HG03432 (cell line): ENCODE results near the gene PPP2R2D.
"Not testable (repeated sequence)": the region's sequence is repeated elsewhere in the genome, so short reads cannot be mapped to it uniquely, and the experiment has no call there.

Source experiments
- ATAC-seq: cut with Tn5 transposase; IDR thresholded peaks from one replicate; pipeline ENCODE4 v1.9.1; 2021; ENCODE audit warnings: mild to moderate bottlenecking, moderate library complexity; ENCODE audit not compliant: unreplicated experiment

PPP2R2D gene

DNA sequence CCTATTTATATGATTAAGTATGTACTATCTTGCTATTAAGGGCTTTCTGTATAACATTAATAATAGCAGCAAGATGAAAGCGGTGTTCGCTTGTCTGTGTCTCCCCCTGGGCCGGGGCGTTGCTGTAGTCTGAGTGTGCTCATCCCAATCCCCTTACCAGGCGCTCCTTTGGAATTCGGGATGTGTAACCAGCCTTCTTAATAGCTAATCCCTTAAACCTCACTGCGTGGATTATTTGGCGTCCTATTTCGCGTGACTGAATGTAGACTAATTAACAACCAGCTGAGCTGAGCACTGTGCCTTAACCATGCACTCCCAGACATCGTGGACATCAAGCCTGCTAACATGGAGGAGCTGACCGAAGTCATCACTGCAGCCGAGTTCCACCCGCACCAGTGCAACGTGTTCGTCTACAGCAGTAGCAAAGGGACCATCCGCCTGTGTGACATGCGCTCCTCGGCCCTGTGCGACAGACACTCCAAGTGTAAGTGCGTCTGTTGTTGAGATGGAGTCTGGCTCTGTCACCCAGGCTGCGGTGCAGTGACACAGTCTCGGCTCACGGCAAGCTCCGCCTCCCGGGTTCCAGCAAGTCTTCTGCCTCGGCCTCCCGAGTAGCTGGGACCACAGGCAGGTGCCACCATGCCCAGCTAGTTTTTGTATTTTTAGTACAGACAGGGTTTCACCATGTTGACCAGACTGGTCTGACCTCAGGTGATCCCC is 44.3 kb downstream of the PPP2R2D start:
- ATAC-seq: no peak

DNA sequence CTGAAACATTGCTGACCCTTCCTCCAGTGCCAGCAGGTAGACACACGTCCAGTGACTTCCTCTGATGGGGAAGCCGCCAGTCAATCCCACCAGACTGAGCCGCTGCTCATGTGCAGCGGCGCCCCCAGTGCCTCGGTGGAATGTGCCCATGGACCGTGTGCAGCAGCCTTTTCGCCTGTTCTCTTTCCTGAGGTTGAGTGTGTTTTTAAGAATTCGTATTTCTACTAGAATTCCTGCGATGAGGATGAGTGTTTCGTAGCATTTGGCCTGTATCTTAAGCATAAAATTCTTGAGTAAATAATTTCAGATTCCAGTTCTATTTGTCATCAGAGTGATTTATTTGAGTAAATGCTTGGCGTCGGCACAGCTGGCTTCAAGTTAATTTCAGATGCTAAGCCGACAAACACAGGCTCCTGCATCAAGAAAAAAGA is 45.5 kb downstream of the PPP2R2D start:
- ATAC-seq: no peak

DNA sequence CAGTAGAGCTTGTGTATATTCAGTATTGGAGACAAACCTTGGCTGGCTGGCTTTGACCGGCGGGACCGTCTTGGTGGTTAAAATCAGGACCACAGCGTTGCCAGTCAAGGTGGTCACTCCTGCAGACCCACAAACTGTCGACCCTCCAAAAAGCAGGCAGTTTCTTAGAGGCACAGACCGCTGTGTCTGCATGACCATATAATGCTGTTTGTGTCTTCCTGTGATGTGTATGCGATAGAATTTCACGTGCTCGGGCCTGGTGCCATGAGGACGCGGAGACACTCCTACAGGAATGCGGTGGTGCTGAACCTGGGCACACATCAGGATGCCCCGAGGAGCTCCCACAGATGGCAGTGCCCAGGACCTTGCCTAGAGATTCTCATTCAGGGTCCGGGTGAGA is 46.1 kb downstream of the PPP2R2D start:
- ATAC-seq: no peak

DNA sequence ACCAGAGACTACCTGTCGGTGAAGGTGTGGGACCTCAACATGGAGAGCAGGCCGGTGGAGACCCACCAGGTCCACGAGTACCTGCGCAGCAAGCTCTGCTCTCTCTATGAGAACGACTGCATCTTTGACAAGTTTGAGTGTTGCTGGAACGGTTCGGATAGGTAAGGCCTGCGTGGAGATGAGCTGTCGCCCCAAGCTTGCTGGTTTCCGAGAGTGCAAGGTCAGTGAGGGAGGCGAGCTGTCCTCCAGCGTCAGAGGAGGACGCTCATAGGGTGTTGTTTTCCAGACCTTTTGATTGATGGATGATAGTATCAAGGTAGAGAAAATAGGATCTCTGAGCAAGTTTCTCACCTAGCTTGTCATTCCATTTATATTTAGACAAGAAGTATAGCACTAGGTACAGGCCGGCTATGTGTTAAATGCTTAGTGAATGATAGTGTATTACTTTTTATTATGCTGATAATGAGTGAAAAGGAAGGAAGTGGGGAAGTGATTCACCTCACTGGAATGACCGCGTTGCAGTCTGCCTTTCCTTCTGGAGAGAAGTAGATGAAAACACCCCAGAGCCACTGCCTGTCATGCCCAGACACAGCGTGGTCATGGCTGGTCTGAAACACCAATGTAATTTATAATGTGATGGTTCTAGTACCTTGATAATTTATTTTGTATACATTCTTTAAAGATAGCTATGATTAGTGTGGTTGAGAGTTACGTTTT is 47.0 kb downstream of the PPP2R2D start:
- ATAC-seq: no peak

DNA sequence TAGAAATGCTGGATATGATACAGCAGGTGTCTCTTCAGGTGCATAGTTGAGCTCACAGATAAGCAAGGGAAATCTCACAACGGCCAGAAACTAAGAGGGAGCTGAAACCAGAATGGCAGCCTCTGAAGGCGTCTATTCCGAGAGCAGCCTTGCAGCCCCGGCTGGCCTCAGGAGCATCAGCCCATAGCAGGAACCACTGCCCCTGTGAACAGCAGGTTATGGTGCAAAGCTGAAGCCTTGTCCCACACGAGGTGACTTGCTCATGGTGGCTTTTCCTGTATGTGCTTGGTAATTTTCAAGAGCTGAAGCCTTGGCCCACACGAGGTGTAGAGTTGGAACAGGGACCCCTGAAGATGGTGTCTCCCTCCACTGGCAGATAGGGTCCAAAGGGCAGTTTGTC is 47.7 kb downstream of the PPP2R2D start:
- no peak for ATAC-seq

DNA sequence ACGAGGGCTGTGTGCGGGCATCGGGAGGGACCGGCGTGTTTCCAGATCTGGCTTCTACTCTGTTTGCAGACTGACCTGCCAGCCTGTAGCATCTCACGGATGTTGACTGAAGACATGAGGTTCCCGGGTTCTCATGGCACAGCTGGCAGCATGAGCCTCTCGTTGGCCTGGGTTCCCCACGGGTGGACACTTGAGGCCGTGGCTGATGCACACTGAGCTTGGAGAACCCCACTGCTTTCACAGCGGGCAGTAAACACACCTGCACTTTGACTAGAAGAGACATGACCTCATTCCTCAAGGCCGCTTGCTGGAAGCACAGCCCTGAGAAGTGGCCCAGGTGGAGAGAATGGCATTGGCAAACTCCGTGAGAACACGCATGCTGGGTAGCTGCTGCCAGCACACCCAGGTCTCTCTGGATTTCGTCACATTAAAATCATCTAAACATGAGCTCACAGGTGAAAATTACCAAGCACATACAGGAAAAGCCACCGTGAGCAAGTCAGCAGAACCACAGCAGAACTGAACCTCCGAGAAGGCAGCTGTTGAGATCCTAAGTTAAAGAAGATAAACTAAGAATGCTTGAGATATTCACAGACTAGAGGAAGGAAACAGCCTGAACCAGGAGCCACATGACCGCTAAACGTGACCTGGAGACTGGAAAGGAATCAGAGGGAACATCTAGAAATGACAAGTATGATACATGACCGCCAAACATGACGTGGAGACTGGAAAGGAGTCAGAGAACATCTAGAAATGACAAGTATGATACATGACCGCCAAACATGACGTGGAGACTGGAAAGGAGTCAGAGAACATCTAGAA is 48.4 kb downstream of the PPP2R2D start:
- no peak for ATAC-seq

DNA sequence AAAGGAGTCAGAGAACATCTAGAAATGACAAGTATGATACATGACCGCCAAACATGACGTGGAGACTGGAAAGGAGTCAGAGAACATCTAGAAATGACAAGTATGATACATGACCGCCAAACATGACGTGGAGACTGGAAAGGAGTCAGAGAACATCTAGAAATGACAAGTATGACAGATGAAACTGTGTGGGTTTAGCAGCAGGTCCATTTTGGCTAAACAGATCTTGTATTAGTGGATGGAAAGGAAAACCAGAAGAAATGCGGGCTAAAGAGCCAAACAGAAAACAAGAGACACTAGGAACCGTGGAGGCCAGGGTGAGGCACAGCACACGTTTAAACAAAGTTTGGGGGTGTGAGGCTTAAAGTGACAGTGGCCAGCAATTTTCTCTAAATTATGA is 49.1 kb downstream of the PPP2R2D start:
- ATAC-seq: not testable (repeated sequence)

DNA sequence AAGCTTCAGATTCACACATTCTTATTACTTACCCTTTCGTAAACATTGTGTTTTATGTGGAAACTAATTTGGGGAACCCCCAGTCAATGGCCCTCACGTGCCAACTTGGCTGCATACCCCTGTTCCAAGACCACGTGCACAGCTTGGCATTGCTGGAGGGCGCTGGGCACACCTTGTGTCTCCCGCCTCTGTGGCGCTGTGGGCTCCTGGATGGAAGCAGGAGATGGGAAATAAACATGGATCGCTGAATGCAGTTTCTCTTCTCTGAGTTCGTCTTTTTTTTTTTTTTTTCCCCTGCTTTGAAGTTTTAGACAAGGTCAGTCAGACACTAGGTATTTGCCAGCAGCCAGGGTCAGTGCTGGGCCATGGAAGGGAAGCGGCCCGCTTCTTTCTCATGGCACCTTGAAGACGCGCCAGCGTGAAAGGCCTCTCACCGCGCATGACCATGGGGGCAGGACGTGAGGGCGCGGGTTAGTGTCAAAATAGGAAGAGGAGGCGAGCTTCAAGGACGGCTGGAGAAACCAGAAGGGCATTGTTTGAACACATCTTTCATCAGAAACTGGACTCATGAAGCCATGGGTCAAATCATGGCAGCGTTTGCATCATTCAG is 53.7 kb downstream of the PPP2R2D start:
- ATAC-seq: no peak

DNA sequence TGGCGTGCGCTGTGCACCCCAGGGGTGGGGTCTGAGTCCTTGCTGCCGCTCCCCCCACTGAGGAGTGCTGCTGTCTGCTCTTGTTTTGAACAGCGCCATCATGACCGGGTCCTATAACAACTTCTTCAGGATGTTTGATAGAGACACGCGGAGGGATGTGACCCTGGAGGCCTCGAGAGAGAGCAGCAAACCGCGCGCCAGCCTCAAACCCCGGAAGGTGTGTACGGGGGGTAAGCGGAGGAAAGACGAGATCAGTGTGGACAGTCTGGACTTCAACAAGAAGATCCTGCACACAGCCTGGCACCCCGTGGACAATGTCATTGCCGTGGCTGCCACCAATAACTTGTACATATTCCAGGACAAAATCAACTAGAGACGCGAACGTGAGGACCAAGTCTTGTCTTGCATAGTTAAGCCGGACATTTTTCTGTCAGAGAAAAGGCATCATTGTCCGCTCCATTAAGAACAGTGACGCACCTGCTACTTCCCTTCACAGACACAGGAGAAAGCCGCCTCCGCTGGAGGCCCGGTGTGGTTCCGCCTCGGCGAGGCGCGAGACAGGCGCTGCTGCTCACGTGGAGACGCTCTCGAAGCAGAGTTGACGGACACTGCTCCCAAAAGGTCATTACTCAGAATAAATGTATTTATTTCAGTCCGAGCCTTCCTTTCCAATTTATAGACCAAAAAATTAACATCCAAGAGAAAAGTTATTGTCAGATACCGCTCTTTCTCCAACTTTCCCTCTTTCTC is 55.0 kb downstream of the PPP2R2D start:
- ATAC-seq: no peak

DNA sequence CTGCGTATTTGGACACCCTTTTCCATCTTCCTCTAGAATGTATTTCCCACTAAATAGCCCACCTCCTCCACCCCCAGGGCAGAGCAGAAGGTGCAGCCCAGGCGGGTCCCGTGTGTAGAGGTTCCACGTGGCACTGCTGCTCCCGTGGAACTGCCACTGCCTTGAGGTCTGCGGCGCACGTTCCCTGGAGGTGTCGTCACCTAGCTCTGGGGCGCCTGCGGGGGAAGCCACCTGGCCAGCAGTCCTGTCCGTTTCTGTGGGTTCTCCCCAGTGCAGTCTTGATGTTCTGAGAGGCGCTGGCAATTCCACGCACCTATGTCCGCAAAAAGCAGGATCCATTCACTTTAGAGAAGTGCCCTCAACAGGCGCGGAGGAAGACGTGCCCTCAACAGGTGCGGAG is 59.0 kb downstream of the PPP2R2D start:
- ATAC-seq: no peak

DNA sequence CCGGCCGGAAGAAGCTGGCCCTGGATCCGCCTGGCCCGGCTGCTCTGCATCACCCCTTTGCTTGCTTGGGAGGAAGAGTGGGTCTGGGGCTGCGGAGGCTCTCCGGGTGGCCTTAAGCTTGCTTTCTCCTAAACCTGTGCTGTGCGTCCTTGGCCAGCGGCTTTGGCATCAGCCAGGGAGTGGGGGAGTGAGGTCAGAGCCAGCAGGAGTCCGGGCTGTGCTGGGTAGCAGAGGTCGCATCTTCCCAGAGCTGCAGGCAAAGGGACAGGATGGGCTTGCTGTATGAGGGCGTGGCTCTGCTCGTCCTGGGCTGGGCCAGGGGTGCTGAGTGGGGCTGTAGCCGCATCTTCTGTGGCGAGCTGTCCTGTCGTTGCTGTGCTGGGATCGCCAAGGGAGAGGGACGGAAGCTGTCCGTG is 59.8 kb downstream of the PPP2R2D start:
- no peak for ATAC-seq

DNA sequence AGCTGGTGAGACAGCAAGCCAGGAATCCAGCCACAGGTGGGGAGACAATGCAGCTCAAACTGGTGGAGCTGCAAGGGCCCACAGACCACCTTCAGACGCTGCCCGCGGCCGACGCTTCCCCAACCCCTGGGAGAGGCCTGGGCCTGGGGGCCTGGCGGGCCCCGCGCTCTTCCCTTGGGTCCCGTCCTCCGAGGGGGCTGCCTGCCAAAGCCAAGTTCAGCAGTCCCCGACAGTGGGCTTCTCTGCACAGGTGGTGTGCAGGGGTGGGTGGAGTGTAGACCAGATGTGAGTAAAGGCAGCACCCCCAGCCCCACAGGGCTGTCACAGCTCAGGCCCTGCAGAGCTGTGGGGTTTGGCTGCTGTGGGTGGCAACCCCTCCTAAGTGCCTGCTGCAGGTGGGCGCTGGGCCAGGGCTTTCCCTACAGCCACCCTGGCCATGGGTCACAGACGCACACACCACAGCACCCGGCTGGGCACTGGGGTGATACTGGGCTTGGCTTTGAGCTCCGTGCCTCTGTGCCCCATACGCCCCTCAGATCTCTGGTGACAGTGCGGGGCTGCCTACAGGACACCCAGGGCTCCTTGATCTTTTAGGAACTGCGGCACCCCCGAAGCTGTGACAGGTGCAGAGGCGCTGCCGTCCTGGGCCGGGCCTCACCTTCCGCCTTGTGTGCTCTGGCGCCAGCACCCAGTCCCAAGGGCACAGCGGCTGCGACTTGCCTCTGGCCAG is 60.4 kb downstream of the PPP2R2D start:
- ATAC-seq: no peak

DNA sequence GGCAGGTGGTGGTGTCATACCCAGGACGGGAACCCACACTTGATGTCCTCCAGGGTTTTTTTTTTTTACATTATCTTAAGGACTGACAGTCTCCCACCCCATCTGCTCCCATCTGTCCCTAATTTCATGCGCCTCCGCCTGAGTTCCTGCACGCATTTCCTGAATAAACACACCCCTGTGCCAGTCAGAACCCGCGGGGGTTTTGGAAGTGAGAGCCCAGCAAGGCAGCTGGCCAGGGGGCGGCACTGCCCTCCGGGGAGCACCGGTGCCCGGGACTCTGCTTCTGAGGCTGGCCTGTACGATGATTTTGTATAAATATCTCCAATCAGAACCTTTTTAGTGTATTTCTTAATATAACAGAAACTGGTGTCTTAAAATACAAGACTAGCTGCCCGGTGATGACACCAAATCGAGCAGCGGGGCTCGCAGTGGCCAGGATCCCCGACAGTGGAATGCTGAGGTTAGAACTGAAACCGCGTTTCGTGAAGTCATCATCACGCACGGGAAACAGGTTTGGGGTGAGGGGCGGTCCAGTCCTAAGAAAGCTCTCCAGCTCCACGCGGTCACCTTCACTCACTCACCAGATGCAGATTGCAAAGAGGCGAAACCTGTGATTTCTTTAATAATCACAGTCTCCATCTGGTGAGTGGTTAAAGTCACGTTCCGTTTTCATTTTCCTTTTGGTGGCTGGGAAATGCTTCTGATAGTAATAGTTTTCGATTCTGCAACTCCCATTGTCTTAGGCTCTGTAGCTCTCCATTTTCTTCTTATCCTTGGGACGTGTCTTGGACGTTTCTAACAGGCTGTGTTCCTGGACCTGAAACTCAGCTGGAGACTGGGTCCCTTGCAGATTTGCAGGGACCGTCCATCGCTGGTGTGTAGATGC is 61.2 kb downstream of the PPP2R2D start:
- no peak for ATAC-seq

DNA sequence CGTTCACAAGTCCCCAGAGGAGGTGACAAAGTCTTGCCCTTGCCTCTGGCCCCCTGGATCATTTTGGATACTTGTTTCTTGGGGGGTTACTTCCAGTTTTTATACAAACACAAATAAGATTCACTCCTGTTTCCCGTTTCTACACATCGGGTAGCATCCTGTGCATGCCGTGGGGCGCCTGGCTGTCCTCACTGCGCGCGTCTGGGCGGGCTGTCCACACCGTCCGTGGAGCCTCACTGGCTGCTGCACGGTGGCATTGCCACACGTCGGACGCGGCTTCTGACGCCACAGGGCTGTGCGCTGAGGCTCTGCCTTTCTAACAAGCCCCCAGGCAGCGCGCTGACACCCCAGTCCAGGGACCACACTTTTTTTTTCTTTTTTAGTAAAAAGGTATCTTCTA is 62.5 kb downstream of the PPP2R2D start:
- ATAC-seq: no peak

DNA sequence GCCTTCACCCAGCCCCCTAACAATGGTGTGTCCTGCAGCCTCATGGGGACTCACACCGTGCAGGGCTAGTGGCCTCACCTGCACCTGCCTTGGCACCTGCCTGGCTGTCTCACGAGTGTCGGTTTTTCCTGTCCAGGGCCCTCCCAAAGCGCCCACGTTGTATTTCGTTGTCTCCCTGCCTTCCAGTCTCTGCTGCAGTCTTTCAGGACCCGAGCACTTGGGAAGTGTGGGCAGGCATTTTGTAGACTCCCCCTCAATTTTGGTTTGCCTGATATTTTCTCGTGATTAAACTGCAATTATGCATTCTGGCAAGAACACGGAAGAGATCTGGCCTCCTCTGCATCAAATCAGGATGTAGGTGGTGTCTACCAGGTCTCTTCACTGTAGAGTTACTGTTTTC is 63.0 kb downstream of the PPP2R2D start:
- no peak for ATAC-seq

DNA sequence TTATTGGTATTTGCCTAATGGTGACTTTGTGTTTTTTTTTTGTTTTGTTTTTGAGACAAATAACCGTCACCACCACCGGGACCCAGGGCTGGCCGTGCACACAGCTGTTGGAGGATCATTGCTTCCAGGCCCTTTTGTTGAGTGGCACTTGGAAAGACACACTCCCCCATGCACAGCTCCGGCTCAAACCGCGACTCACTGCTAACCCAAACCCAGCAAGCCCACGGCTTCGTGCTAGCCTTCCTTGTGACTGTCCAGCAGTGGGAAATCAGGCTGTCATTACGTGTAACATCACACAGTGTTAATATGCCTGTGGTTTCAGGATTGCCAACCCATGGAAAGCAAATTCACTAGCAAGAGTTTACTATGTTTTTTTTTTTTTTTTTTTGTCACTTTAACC is 63.5 kb downstream of the PPP2R2D start:
- ATAC-seq: no peak

DNA sequence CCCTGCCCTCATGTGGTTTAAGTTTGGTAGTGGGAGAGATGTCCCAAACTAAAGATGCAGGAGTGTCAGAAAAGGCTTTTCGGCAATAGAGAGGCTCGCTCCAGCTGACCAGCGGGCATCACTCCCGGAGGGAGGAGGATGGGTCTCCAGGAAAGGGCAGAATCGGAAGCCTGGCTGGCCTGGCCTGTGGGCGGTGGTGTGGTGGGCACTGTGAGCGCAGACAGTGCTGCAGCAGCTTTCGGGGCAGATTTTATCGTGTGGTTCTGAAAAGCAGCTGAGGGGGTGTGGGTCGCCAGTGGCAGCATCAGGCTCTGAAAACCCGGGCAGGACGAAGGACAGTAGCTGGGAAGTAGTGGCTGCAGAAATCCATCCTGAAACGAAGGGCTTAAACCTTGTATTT is 68.1 kb downstream of the PPP2R2D start:
- ATAC-seq: no peak

DNA sequence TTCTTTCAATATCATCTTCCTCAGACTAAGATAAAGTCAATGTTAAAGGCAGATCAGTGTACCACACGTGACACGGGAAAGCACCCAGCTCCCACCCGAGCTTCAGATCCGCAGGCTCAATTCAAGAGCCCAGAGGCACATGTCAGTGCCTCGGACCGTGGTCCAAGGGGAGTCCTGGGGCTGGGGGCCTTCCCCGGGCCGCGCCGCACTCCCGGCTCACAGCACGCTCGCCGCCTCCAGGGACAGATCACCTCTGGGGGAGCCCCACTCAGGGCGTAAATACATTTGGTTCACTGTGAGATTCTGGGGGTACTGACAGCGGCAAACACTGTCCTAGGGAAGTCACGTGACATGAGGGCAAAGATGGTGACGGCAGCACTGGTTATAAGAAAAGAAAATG is 70.1 kb downstream of the PPP2R2D start:
- no peak for ATAC-seq

DNA sequence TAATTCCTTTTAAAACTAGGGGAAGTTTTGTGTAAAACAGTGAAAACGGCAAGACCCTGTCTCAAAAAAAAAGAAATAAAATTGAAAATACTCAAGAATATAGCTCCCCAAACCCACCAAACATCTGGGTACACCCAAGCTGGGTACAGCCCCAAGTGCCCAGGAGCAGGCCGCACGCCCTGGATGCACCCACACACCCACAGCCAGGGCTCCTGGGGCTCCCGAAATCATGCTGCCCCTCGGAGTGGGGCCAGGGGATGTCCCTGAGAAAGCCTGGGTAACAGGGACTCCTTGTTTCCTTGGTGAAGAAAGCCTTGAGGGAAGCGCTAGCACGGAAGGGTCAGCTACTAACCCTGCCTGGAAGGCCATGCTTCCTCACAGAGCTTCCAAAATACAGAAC is 70.8 kb downstream of the PPP2R2D start:
- no peak for ATAC-seq
